ENCODE measurements around the gene TRIO.

The TRIO gene

DNA sequence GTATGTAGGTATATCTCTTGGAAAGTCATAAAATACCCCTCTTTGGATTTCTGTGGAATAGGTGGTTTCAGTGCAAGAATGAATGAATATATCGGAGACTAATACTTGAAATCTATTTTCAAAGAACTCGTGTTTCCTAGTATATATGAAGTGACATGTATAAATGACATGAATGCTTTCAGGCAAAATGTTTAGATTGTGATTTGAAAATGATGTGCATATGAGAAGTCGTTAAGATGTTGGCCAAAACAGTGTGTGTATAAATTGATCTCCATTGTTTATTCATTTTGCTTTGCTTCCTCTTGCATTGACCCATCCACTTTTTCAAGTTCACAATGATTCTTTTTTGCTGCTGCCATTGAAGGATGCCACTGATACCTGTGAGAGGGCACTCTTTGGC, 8.3 kb downstream of the TRIO start:
- Histone ChIP-seq H3K9me3 (ENCODE audit: insufficient read depth, low read depth, low read length) (no peaks in the 10 kb centered on the region), H3K4me1 (ENCODE audit: insufficient read depth, low read length) (peaks cover 73% of the 10 kb centered on the region), H3K27me3 (ENCODE audit: insufficient read depth, low read length) (no peaks in the 10 kb centered on the region), H3K27ac (ENCODE audit: low read length) (no peak overlapping the region), H3K4me3 (ENCODE audit: low read length) (no peak overlapping the region), H3K36me3 (ENCODE audit: insufficient read depth, low read depth, low read length) (no peaks in the 10 kb centered on the region), H3K9ac (ENCODE audit: low read depth, low read length) (no peak overlapping the region)

DNA sequence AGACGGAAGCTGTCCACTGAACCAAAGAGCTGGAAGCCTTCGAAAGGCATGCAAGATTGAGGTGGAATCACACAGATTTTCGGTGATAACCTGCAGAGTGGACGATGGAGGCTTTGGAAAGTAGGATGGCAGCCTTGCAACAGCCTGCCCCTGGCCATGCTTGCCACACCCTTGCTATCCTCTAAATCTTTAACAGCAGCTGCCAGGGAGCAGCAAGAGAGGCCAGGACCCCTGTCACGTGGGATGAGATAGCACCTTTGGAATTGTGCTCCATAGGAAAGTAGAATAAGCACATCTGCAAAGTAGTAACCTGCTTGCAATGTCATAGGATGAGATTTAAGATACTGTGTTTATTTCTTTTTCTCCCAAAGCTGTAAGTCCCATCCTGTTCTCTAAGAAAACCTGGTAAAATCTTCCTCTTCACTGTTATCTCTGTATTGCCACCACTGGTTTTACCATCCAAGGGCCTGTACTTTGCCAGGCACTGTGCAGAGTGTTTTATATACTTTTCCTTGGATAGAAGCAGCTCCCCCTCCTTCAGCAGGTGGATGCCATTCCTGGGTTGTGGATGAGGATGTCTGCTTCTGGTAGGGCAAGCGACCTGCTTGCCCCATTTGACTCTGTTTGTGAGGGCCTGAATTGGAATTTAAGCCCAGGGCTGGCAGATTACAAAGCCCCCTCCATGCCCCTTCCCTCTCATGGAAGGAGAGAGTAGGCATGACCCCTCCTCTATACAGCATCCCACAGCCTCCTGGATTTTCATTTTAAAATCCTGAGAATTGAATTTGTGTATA, 10.1 kb downstream of the TRIO start:
- no peaks in the 10 kb centered on the region for H3K9me3 ChIP-seq (ENCODE audit: insufficient read depth, low read depth, low read length)
- no peaks in the 10 kb centered on the region for H3K27me3 ChIP-seq (ENCODE audit: insufficient read depth, low read length)
- H3K9ac ChIP-seq (ENCODE audit: low read depth, low read length): no peak overlapping the region
- no peak overlapping the region for H3K4me3 ChIP-seq (ENCODE audit: low read length)
- H3K4me1 ChIP-seq (ENCODE audit: insufficient read depth, low read length): peaks cover 64% of the 10 kb centered on the region
- no peak overlapping the region for H3K27ac ChIP-seq (ENCODE audit: low read length)
- H3K36me3 ChIP-seq (ENCODE audit: insufficient read depth, low read depth, low read length): no peaks in the 10 kb centered on the region

DNA sequence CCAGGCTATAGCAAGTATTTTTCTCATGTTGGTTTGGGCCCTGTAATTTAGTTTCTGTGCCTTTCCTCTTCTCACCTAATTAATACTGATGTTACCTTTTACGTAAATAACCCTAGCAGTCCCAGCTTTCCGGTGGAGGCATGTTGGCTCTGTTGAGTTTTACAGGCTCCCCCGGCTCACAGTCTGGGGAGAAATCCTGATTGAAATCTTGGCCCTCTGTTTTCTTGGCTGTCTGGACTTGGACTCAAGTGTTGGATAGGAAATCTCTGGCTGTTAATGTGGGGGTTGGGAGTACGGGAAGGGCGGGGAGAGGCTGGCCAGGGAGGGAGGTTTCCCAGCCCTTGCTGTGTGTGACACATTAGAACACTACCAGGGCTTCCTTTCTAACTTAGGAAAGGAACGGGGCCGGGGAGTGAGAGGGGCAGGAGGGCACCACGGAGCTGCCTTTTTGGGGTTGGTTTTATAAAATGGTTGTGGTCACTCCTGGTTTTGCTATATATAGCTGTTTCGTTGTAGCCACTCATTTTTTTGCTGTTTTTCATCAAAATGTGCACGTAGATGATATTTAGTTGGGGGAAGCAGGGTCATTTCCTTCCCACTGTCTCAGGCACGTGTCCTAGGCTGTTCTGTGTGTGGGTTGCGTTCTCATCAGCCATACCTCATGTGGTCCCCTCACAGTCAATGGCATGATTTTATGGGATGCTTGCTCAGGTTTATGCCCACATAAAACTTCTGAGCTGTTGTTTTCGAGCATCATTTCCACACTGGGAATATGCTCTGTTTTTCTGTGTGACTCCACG, 11.0 kb downstream of the TRIO start:
- H3K9ac ChIP-seq (ENCODE audit: low read depth, low read length): 0 out of 2 replicates have a peak overlapping the region, but pooled peaks have one; percentile 1
- H3K27ac ChIP-seq (ENCODE audit: low read length): no peak overlapping the region
- peaks cover 55% of the 10 kb centered on the region for H3K4me1 ChIP-seq (ENCODE audit: insufficient read depth, low read length)

DNA sequence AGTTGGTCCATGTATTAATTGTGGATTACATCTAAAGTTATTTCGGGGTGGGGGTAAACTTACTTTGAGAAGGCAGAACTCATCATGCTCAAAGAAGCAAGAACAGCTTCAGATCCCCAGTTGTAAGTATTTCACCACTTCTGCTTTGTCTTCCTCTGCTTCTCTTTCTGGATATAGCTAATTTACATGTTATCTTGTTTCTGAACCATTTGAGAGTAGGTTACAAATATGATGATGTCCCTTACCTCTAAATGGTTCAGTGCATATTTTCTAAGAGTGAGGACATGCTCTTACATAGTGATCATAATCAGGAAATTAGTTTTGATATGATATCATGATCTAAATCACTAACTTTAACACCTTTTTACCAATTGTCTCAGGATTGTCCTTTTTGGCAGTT, 11.9 kb downstream of the TRIO start:
- Histone ChIP-seq H3K4me1 (ENCODE audit: insufficient read depth, low read length) (peaks cover 49% of the 10 kb centered on the region), H3K27ac (ENCODE audit: low read length) (no peak overlapping the region), H3K9ac (ENCODE audit: low read depth, low read length) (no peak overlapping the region), H3K9me3 (ENCODE audit: insufficient read depth, low read depth, low read length) (no peaks in the 10 kb centered on the region), H3K36me3 (ENCODE audit: insufficient read depth, low read depth, low read length) (no peaks in the 10 kb centered on the region), H3K27me3 (ENCODE audit: insufficient read depth, low read length) (no peaks in the 10 kb centered on the region), H3K4me3 (ENCODE audit: low read length) (no peak overlapping the region)

More for the DNA sequence above, 11.0 kb downstream of the TRIO start:
- no peak overlapping the region for H3K4me3 ChIP-seq (ENCODE audit: low read length)
- no peaks in the 10 kb centered on the region for H3K27me3 ChIP-seq (ENCODE audit: insufficient read depth, low read length)
- H3K36me3 ChIP-seq (ENCODE audit: insufficient read depth, low read depth, low read length): no peaks in the 10 kb centered on the region
- H3K9me3 ChIP-seq (ENCODE audit: insufficient read depth, low read depth, low read length): no peaks in the 10 kb centered on the region

DNA sequence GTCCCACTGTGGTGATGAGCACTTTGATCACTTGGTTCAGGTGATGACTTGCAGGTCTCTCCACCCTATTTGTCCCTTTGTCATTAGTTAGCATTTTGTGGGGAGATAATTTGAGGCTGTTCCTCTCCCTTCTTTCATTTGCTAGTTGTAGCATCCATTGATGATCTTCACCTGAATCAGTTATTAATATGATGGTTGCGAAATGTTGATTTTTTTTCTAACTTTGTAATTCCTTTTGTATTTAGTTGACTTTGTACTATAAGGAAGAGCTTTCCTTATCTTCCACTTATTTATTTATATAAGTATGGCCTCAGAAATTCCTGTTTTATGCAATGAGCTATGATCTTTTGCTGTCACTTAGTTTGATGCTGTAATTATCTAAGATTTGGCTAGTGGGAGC, 12.6 kb downstream of the TRIO start:
- H3K4me1 ChIP-seq (ENCODE audit: insufficient read depth, low read length): peaks cover 48% of the 10 kb centered on the region

DNA sequence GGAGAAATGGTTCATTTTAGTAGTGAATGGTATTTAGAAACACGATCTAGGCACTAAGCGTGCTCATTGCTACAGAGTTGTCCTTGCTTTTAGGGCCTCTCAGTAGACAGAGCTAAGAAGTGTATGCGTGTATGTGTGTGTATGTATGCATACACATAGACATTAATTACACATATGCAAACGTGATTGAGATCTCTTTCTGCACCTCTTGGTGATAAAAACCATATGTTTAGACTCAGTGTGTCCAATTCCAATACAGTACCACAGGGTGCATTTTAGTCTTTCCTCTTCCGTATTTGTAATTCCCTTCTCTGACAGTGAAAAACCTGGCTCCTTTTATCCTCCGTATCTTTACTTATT, 13.1 kb downstream of the TRIO start:
- Histone ChIP-seq H3K9ac (ENCODE audit: low read depth, low read length) (no peak overlapping the region), H3K27me3 (ENCODE audit: insufficient read depth, low read length) (no peaks in the 10 kb centered on the region), H3K36me3 (ENCODE audit: insufficient read depth, low read depth, low read length) (no peaks in the 10 kb centered on the region), H3K9me3 (ENCODE audit: insufficient read depth, low read depth, low read length) (no peaks in the 10 kb centered on the region), H3K4me1 (ENCODE audit: insufficient read depth, low read length) (peaks cover 48% of the 10 kb centered on the region), H3K4me3 (ENCODE audit: low read length) (no peak overlapping the region), H3K27ac (ENCODE audit: low read length) (no peak overlapping the region)

More for the DNA sequence above, 12.6 kb downstream of the TRIO start:
- no peak overlapping the region for H3K27ac ChIP-seq (ENCODE audit: low read length)
- no peaks in the 10 kb centered on the region for H3K9me3 ChIP-seq (ENCODE audit: insufficient read depth, low read depth, low read length)
- H3K4me3 ChIP-seq (ENCODE audit: low read length): no peak overlapping the region
- H3K36me3 ChIP-seq (ENCODE audit: insufficient read depth, low read depth, low read length): no peaks in the 10 kb centered on the region
- H3K27me3 ChIP-seq (ENCODE audit: insufficient read depth, low read length): no peaks in the 10 kb centered on the region
- H3K9ac ChIP-seq (ENCODE audit: low read depth, low read length): no peak overlapping the region

DNA sequence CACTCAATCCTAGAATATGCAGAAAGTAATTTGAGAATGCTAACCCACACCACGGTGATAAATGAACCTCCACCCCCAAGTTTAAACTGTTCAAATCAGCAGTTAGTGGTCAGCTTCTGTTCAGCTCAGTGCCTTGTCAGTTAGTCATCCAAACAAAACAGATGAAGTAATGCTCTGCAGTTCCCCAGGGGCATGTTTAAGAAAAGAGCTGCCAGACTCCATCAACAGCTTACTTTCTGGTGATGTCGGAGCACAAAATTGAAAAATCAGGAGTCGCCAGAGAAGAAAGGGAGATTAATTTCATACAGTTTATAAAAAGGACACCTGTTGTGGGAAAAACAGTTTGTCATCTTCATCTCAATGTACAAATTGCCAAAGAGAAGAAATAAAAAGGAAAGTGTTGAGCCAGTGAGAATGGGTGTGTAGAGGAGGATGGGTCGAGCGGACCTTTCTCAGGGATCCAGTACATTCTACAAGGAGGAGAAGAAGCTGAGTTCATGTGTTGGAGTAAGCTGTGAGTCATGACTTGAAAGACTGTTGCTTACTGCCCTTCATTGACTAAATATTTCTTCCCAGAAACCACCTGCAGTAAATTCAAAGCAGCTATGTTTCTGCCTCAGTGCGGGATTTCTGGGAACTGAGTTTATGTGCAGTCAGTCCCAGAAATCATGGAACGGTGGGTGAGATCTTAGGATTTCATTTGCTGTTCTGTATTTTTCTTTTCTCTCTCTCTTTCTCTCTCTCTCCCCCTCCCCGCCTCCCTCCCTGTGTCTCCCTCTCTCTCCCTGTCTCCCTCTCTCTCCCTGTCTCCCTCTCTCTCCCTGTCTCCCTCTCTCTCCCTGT, 13.7 kb downstream of the TRIO start:
- H3K27ac ChIP-seq (ENCODE audit: low read length): no peak overlapping the region
- H3K36me3 ChIP-seq (ENCODE audit: insufficient read depth, low read depth, low read length): no peaks in the 10 kb centered on the region
- H3K9me3 ChIP-seq (ENCODE audit: insufficient read depth, low read depth, low read length): no peaks in the 10 kb centered on the region
- no peak overlapping the region for H3K4me3 ChIP-seq (ENCODE audit: low read length)
- H3K27me3 ChIP-seq (ENCODE audit: insufficient read depth, low read length): no peaks in the 10 kb centered on the region
- H3K9ac ChIP-seq (ENCODE audit: low read depth, low read length): no peak overlapping the region
- peaks cover 44% of the 10 kb centered on the region for H3K4me1 ChIP-seq (ENCODE audit: insufficient read depth, low read length)

DNA sequence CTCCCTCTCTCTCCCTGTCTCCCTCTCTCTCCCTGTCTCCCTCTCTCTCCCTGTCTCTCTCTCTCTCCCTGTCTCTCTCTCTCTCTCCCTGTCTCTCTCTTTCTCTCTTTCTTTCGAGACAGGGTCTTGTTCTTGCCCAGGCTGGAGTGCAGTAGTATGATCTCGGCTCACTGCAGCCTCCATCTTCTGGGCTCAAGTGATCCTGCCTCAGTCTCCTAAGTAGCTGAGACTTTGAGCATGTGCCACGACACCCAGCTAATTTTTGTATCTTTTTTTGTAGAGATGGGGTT, 14.3 kb downstream of the TRIO start:
- peaks cover 44% of the 10 kb centered on the region for H3K4me1 ChIP-seq (ENCODE audit: insufficient read depth, low read length)
- no peak overlapping the region for H3K9ac ChIP-seq (ENCODE audit: low read depth, low read length)

DNA sequence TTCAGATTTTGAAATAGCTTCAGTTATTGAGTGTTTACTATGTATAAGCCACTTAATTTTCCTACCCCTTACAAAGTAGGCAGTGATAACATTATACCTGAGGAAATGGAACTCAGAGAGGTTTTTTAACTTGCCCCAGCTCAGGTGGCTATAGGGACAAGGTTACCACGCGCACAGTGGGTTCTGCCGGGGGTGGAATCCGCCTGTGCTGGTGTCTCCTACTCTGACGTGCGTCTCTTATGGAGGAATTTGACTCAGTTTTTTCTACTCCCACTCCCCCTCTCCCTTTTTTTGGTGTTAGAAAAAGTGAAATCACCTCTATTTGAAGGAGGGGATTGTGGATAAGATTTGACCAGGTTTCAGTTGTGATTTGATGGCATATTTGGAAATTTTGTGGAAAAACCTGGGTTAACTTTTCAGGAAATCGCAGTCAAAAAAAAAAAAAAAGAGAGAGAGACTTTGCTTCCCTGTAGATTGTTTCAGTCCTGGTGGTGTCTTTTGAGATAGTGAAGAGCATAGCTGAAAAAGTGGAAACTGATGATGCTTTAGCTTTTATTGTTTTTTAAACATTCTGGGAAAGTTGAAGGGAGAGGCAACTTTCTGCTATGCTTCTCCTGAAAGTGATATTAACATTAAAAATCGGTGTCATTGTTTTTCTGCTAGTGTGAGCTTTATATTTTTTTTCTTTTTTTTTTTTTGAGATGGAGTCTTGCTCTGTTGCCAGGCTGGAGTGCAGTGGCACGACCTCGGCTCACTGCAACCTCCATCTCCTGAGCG, 15.9 kb downstream of the TRIO start:
- no peak overlapping the region for H3K9ac ChIP-seq (ENCODE audit: low read depth, low read length)
- H3K4me3 ChIP-seq (ENCODE audit: low read length): no peak overlapping the region
- H3K36me3 ChIP-seq (ENCODE audit: insufficient read depth, low read depth, low read length): no peaks in the 10 kb centered on the region
- peaks cover 30% of the 10 kb centered on the region for H3K4me1 ChIP-seq (ENCODE audit: insufficient read depth, low read length)
- H3K27me3 ChIP-seq (ENCODE audit: insufficient read depth, low read length): no peaks in the 10 kb centered on the region
- no peak overlapping the region for H3K27ac ChIP-seq (ENCODE audit: low read length)
- no peaks in the 10 kb centered on the region; the same call in 1 of the 2 replicates for H3K9me3 ChIP-seq (ENCODE audit: insufficient read depth, low read depth, low read length)

More for the DNA sequence above, 14.3 kb downstream of the TRIO start:
- Histone ChIP-seq H3K36me3 (ENCODE audit: insufficient read depth, low read depth, low read length) (no peaks in the 10 kb centered on the region), H3K9me3 (ENCODE audit: insufficient read depth, low read depth, low read length) (no peaks in the 10 kb centered on the region), H3K27ac (ENCODE audit: low read length) (no peak overlapping the region), H3K27me3 (ENCODE audit: insufficient read depth, low read length) (no peaks in the 10 kb centered on the region), H3K4me3 (ENCODE audit: low read length) (no peak overlapping the region)

DNA sequence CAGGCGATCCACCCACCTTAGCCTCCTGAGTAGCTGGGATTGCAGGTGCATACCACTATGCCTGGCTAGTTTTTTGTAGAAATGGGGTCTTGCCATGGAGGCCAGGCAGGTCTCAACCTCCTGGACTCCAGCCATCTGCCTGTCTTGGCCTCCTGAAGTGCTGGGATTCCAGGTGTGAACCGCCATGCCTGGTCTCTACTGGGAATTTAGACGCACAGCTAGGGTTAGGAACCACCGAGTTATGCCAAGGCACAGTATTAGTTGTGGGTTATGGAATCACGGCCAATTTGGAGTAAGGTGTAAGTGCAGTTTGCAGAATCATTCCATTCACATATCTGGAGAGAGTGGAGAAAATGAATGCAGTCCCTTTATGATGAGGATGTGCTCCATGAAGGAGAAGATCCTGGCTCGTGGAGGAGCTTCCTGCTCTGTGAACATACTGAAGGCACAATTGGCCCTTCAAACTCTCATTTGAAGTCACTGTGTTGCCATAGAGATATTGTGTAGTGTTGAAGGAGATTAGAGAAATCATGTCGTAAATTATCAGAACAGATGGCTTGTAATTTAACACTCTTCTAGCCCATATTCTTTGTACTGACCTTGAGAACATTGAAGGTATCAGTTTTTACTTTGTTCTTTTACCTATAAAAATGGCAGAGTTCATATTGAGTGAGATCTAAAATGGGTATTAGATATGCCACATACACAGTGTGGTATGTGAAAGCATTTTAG, 18.8 kb downstream of the TRIO start:
- H3K4me3 ChIP-seq (ENCODE audit: low read length): no peak overlapping the region
- no peak overlapping the region for H3K27ac ChIP-seq (ENCODE audit: low read length)
- H3K9me3 ChIP-seq (ENCODE audit: insufficient read depth, low read depth, low read length): no peaks in the 10 kb centered on the region; the same call in 1 of the 2 replicates
- H3K4me1 ChIP-seq (ENCODE audit: insufficient read depth, low read length): peaks cover 19% of the 10 kb centered on the region
- no peak overlapping the region for H3K9ac ChIP-seq (ENCODE audit: low read depth, low read length)
- no peaks in the 10 kb centered on the region for H3K36me3 ChIP-seq (ENCODE audit: insufficient read depth, low read depth, low read length)
- no peaks in the 10 kb centered on the region for H3K27me3 ChIP-seq (ENCODE audit: insufficient read depth, low read length)
